Right lobe of liver (tissue), 6 donors: Measurements from ENCODE around the gene SLC4A4. TPM values are rescaled to one million over a fixed set of nuclear protein-coding genes. Genes with fewer than 3 reads are reported as not detected.

ENCODE experiments used
- ATAC-seq, 4 donors: fragments of 200-7000 bp; cut with Tn5 transposase; one replicate each; pipeline ENCODE4 v1.9.1; 2020; ENCODE audit warnings: mild to moderate bottlenecking in 4 of 4, moderate library complexity in 4 of 4
- DNase-seq, 3 donors: peaks; one replicate each; pipeline ENCODE4 v3.0.0-alpha.2; 2020
- H3K27ac ChIP-seq, 3 donors: fragments of 200-600 bp; one replicate each; pipeline ENCODE4 v1.8.0; 2022
- H3K27me3 ChIP-seq, 2 donors: fragments of 200-600 bp; one replicate each; pipeline ENCODE4 v1.8.0; 2022
- H3K36me3 ChIP-seq, 4 donors: fragments of 200-600 bp; sonication (generic) in 1 of 4; one replicate each; pipeline versions ENCODE4 v1.5.1 to v1.8.0; 2017 to 2022; ENCODE audit warnings: control low read depth in 1 of 4
- H3K4me1 ChIP-seq, 4 donors: fragments of 200-600 bp; sonication (generic) in 1 of 4; one replicate each; pipeline versions ENCODE4 v1.5.1 to v1.8.0; 2017 to 2022; ENCODE audit warnings: control low read depth in 1 of 4
- H3K4me3 ChIP-seq, 3 donors: fragments of 200-600 bp; one replicate each; pipeline ENCODE4 v1.8.0; 2022
- H3K9me3 ChIP-seq, 4 donors: fragments of 200-600 bp; sonication (generic) in 1 of 4; one replicate each; pipeline versions ENCODE4 v1.5.1 to v1.8.0; 2017 to 2022; ENCODE audit warnings: control low read depth in 1 of 4
- CTCF ChIP-seq, 4 donors: fragments of 200-600 bp in 3 of 4; fragments of 450-650 bp in 1 of 4; IDR thresholded peaks; one replicate each; pipeline versions ENCODE4 v1.5.1 to v1.8.0; 2016 to 2022; ENCODE audit warnings: antibody characterized with exemption in 4 of 4, mild to moderate bottlenecking in 2 of 4
- POLR2A ChIP-seq: fragments of 450-650 bp; IDR thresholded peaks from one replicate; pipeline ENCODE4 v1.6.1; 2017; ENCODE audit warnings: antibody characterized with exemption, mild to moderate bottlenecking
- WGBS: methylation state at CpG from one replicate; pipeline ENCODE4 v1.1.6; 2018; ENCODE audit warnings: low coverage, low lambda C conversion rate; ENCODE audit not compliant: insufficient coverage; ENCODE audit errors: missing lambda C conversion rate; 5-methylcytosine and 5-hydroxymethylcytosine counted together
- intact Hi-C, 2 donors: fragments of 100-400 bp; cut with DNase I; formaldehyde crosslinking; loops; one replicate each; pipeline versions ENCODE4 v1.11.2 to v1.14.1; 2022
- total RNA-seq, 6 experiments: library from RNA; depleted of rRNA in 2 of 6; stranded (reverse); fragments of >200 nt in 2 of 6; fragmentation: NEBNext Ultra II Directional in 3 of 6; extraction: Animal tissue kit (Norgen Biotek cat#: 25700) in 3 of 6; gene quantifications; one replicate each; pipeline versions ENCODE4 v1.1.0 to v1.2.4, GENCODE V29; 2016 to 2023
- donor health status: DM: no; HTN: yes; CAD: no.
- donor health status: DM: no; HTN: no; CAD: no.
- donor health status: DM: no; HTN: no; CAD: no.
- donor health status: DM: no; HTN: yes; CAD: no.
- donor health status: DM: no; HTN: yes; CAD: no.

The SLC4A4 gene
- total RNA-seq, 6 experiments from 2014 or later = 16.5 to 28.7 (median 24.4) TPM

GRCh38 chr4:71487344-71487920 is 148.6 kb downstream of the SLC4A4 start:
- intact Hi-C loops = no loop called here
- peak overlapping the region in 2 of 3 donors; percentile 67 to 73 for H3K27ac ChIP-seq
- no peaks in the 10 kb centered on the region for H3K9me3 ChIP-seq
- DNase-seq = peak in 1 of 3 donors; percentile 66
- peak; percentile 87 to 96 (median 93) for ATAC-seq
- no peaks in the 10 kb centered on the region for H3K36me3 ChIP-seq
- H3K4me1 ChIP-seq = peaks cover 0 to 18% (median 0%) of the 10 kb centered on the region in 4 donors
- no peaks in the 10 kb centered on the region for H3K27me3 ChIP-seq
- peak; percentile 23 for TF ChIP-seq POLR2A
- no peak for TF ChIP-seq CTCF (IDR thresholded peaks at IDR 0.05)
- H3K4me3 ChIP-seq = peak overlapping the region in 2 of 3 donors; percentile 25 to 30
- 39% methylated on average over 4 of the region's 4 CpGs for WGBS

GRCh38 chr4:71494539-71494938 is 155.7 kb downstream of the SLC4A4 start:
- no peak for DNase-seq
- intact Hi-C loops = no loop called here
- no peak overlapping the region for H3K4me3 ChIP-seq
- TF ChIP-seq POLR2A (no peak), CTCF (IDR thresholded peaks at IDR 0.05) (no peak)
- H3K4me1 ChIP-seq = no peaks in the 10 kb centered on the region
- ATAC-seq = no peak
- no peaks in the 10 kb centered on the region for H3K36me3 ChIP-seq
- H3K27me3 ChIP-seq = no peaks in the 10 kb centered on the region
- 60% methylated on average over 1 of the region's 1 CpG for WGBS
- H3K9me3 ChIP-seq = no peaks in the 10 kb centered on the region
- no peak overlapping the region for H3K27ac ChIP-seq

GRCh38 chr4:71495454-71495853 is 156.6 kb downstream of the SLC4A4 start:
- no peak for DNase-seq
- ATAC-seq = no peak
- Histone ChIP-seq H3K9me3 (no peaks in the 10 kb centered on the region), H3K4me3 (no peak overlapping the region), H3K27me3 (no peaks in the 10 kb centered on the region), H3K36me3 (no peaks in the 10 kb centered on the region), H3K4me1 (no peaks in the 10 kb centered on the region), H3K27ac (no peak overlapping the region)
- no peak for TF ChIP-seq CTCF (IDR thresholded peaks at IDR 0.05)
- TF ChIP-seq POLR2A = no peak
- intact Hi-C loops = no loop called here

GRCh38 chr4:71497078-71497477 is 158.3 kb downstream of the SLC4A4 start:
- no peaks in the 10 kb centered on the region for H3K9me3 ChIP-seq
- WGBS = 83% methylated on average over 3 of the region's 3 CpGs
- no peaks in the 10 kb centered on the region for H3K4me1 ChIP-seq
- no peaks in the 10 kb centered on the region for H3K27me3 ChIP-seq
- ATAC-seq (no peak), DNase-seq (no peak)
- TF ChIP-seq CTCF (IDR thresholded peaks at IDR 0.05) = no peak
- TF ChIP-seq POLR2A = no peak
- H3K27ac ChIP-seq = no peak overlapping the region
- no peaks in the 10 kb centered on the region for H3K36me3 ChIP-seq
- H3K4me3 ChIP-seq = no peak overlapping the region
- intact Hi-C loops = no loop called here

GRCh38 chr4:71498002-71498401 is 159.2 kb downstream of the SLC4A4 start:
- peak in 3 of 4 donors; percentile 30 to 92 (median 64) for ATAC-seq
- Histone ChIP-seq H3K9me3 (no peaks in the 10 kb centered on the region), H3K4me1 (no peaks in the 10 kb centered on the region), H3K4me3 (no peak overlapping the region), H3K27ac (no peak overlapping the region), H3K27me3 (no peaks in the 10 kb centered on the region), H3K36me3 (no peaks in the 10 kb centered on the region)
- TF ChIP-seq POLR2A (no peak), CTCF (IDR thresholded peaks at IDR 0.05) (no peak)
- 24% methylated on average over 2 of the region's 2 CpGs for WGBS
- intact Hi-C loops = no loop called here
- no peak for DNase-seq
